WTC11 (cell line): ENCODE results near the gene RAPGEF2. TPM values are rescaled to one million over a fixed set of nuclear protein-coding genes. Genes with fewer than 3 reads are reported as not detected.
"Not testable (repeated sequence)": the region's sequence is repeated elsewhere in the genome, so short reads cannot be mapped to it uniquely, and the experiment has no call there.

Experiments
- ATAC-seq: fragments of 200-7000 bp; cut with Tn5 transposase; 2 replicates; pipeline ENCODE4 v1.10.0; 2021; ENCODE audit warnings: mild to moderate bottlenecking, moderate library complexity
- CTCF ChIA-PET: fragments of 300-600 bp; sonication (Branson Sonifier 250); formaldehyde crosslinking; loops from one replicate; lab custom pipeline; 2021; ENCODE audit warnings: antibody characterized with exemption; lab: Charles Lee
- POLR2A ChIA-PET: fragments of 350-600 bp; sonication (Branson Sonifier 250); formaldehyde crosslinking; loops from one replicate; lab custom pipeline; 2021; ENCODE audit warnings: antibody characterized with exemption; lab: Charles Lee
- DNase-seq: peaks from one replicate; pipeline ENCODE4 v3.0.0; 2021; ENCODE audit warnings: low spot score
- H3K27ac Mint-ChIP-seq: 2 replicates; pipeline ENCODE4 v1.8.0; 2021; ENCODE audit warnings: mixed read lengths
- H3K27me3 Mint-ChIP-seq: 2 replicates; pipeline ENCODE4 v1.8.0; 2021; ENCODE audit warnings: low read depth, mild to moderate bottlenecking, moderate library complexity, mixed read lengths
- H3K36me3 Mint-ChIP-seq: 2 replicates; pipeline ENCODE4 v1.8.0; 2021; ENCODE audit warnings: mixed read lengths
- H3K4me1 Mint-ChIP-seq: 2 replicates; pipeline ENCODE4 v1.8.0; 2022; ENCODE audit warnings: mixed read lengths
- H3K4me3 Mint-ChIP-seq: 2 replicates; pipeline ENCODE4 v1.8.0; 2021; ENCODE audit warnings: mild to moderate bottlenecking, moderate library complexity, mixed read lengths
- H3K9me3 Mint-ChIP-seq: 2 replicates; pipeline ENCODE4 v1.8.0; 2021; ENCODE audit warnings: mixed read lengths
- ATF2 ChIP-seq: sonication (generic); formaldehyde crosslinking; IDR thresholded peaks from 2 replicates; pipeline ENCODE4 v1.8.1; 2022; ENCODE audit warnings: low read depth, missing genetic modification reagents, borderline replicate concordance
- CBFB ChIP-seq: sonication (generic); formaldehyde crosslinking; IDR thresholded peaks from 2 replicates; pipeline ENCODE4 v1.8.1; 2022; ENCODE audit warnings: mild to moderate bottlenecking, low read depth, missing genetic modification reagents
- FOXK1 ChIP-seq: sonication (generic); formaldehyde crosslinking; IDR thresholded peaks from 2 replicates; pipeline ENCODE4 v1.8.0; 2022; ENCODE audit warnings: mild to moderate bottlenecking, moderate library complexity, missing genetic modification reagents
- HMGXB4 ChIP-seq: sonication (generic); formaldehyde crosslinking; IDR thresholded peaks from 2 replicates; pipeline ENCODE4 v1.8.1; 2023; ENCODE audit warnings: mild to moderate bottlenecking, moderate library complexity, missing genetic modification reagents
- ZNF281 ChIP-seq: sonication (generic); formaldehyde crosslinking; IDR thresholded peaks from 2 replicates; pipeline ENCODE4 v1.8.0; 2023; ENCODE audit warnings: mild to moderate bottlenecking, missing genetic modification reagents
- total RNA-seq: library from RNA; stranded (reverse); gene quantifications from 3 replicates; pipeline ENCODE4 v1.2.3, GENCODE V29; 2021

The RAPGEF2 gene
- total RNA-seq, 1 experiment from 2014 or later = 40.6 TPM

GRCh38 chr4:159111416-159111815 is 8.5 kb downstream of the RAPGEF2 start (continued):
- no peak for TF ChIP-seq ZNF281
- TF ChIP-seq, all 79 proteins: peak for 0

- H3K27ac Mint-ChIP-seq, ATAC-seq, H3K27me3 Mint-ChIP-seq, DNase-seq, H3K9me3 Mint-ChIP-seq, H3K4me3 Mint-ChIP-seq: not testable (repeated sequence)
- ChIA-PET CTCF (interaction anchor here (0.9 kb wide), 1 partner anchor 60 kb away, joined by 5 read pairs; no protein-coding TSS in a partner anchor), POLR2A (interaction anchor here (0.7 kb wide), 1 partner anchor 856 kb away, joined by 4 read pairs; no protein-coding TSS in a partner anchor)
- Mint-ChIP-seq H3K4me1 (peaks cover 40% of the 10 kb centered on the region), H3K36me3 (peaks cover 19% of the 10 kb centered on the region; the same call in 1 of the 2 replicates)
Measured at GRCh38 chr4:159113366-159113765, 10.5 kb downstream of the RAPGEF2 start.

DNA sequence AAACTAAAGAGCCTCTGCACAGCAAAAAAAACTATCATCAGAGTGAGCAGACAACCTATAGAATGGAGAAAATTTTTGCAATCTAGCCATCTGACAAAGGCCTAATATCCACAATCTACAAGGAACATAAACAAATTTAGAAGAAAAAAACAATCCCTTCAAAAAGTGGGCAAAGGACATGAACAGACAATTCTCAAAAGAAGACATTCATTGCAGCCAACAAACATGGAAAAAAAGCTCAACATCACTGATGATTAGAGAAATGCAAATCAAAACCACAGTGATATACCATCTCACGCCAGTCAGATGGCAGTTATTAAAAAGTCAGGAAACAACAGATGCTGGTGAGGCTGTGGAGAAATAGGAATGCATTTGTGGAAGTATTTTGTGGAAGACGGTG is 13.2 kb downstream of the RAPGEF2 start:
- H3K27ac Mint-ChIP-seq, ATAC-seq, CTCF ChIA-PET, H3K4me3 Mint-ChIP-seq, DNase-seq, H3K9me3 Mint-ChIP-seq, POLR2A ChIA-PET, H3K27me3 Mint-ChIP-seq: not testable (repeated sequence)
- peaks cover 26% of the 10 kb centered on the region for H3K4me1 Mint-ChIP-seq
- peaks cover 19% of the 10 kb centered on the region for H3K36me3 Mint-ChIP-seq

DNA sequence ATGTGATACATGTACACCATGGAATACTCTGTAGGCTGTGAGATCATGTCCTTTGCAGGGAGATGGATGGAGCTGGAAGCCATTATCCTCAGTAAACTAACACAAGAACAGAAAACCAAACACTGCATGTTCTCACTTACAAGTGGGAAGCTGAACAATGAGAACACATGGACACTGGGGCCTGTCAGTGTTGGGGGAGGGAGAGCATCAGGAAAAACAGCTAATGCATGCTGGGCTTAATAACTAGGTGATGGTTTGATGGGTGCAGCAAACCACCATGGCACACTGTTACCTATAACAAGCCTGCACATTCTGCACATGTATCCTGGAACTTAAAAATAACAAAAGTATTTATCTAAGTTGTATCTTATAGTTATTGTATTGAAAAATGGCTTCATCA is 13.8 kb downstream of the RAPGEF2 start:
- ATAC-seq, POLR2A ChIA-PET, CTCF ChIA-PET, H3K9me3 Mint-ChIP-seq, H3K4me3 Mint-ChIP-seq, H3K27ac Mint-ChIP-seq, H3K27me3 Mint-ChIP-seq, DNase-seq: not testable (repeated sequence)
- H3K4me1 Mint-ChIP-seq = peaks cover 22% of the 10 kb centered on the region
- H3K36me3 Mint-ChIP-seq = peaks cover 19% of the 10 kb centered on the region

DNA sequence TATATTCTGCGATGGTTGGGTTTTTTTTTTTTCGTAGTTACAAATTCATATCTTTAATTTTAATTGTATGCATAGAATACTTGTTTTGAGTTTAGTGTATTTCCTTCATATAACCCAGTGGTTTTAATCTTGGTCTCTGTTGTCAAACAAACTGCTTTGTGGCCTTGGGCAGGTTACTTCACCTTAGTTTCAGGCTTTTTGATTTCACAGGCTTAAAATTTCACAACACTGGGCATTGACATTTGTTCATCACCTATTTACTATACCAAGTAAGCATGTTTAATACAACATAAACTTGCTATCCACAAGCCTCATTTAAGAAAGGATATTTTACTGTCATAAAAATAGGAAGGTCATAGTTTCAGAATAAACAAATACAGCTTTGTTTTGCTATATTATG is 14.7 kb downstream of the RAPGEF2 start:
- no peak for TF ChIP-seq CBFB (CRISPR knock-in tag)
- TF ChIP-seq HMGXB4 (CRISPR knock-in tag) = no peak
- no peak for TF ChIP-seq ATF2 (CRISPR knock-in tag)
- no peak for TF ChIP-seq ZNF281
- no peak for TF ChIP-seq FOXK1 (CRISPR knock-in tag)
- Mint-ChIP-seq H3K36me3 (peaks cover 19% of the 10 kb centered on the region), H3K27ac (no peak overlapping the region), H3K4me1 (peaks cover 24% of the 10 kb centered on the region), H3K27me3 (no peaks in the 10 kb centered on the region), H3K9me3 (peaks cover 5% of the 10 kb centered on the region), H3K4me3 (no peak overlapping the region)
- POLR2A ChIA-PET = no interaction called here
- CTCF ChIA-PET = no interaction called here
- no peak for ATAC-seq
- no peak for DNase-seq
